ENCODE measurements around the gene SNAPC2. TPM values are rescaled to one million over a fixed set of nuclear protein-coding genes. Genes with fewer than 3 reads are reported as not detected.

SNAPC2 gene
- total RNA-seq, 1 experiment from 2014 or later, result 17.1 TPM

- DNase-seq (ENCODE audit: low spot score), result no peak
Observed at GRCh38 chr19:7965921-7966665, 46.0 kb downstream of the SNAPC2 start.

- no peak for DNase-seq (ENCODE audit: low spot score)
Observed at GRCh38 chr19:7968008-7968795, 48.1 kb downstream of the SNAPC2 start.

- DNase-seq (ENCODE audit: low spot score), result no peak
Observed at GRCh38 chr19:7968796-7969554, 48.8 kb downstream of the SNAPC2 start.

- no peak for DNase-seq (ENCODE audit: low spot score)
Observed at GRCh38 chr19:7969555-7969939, 49.4 kb downstream of the SNAPC2 start.

- DNase-seq (ENCODE audit: low spot score), result peak; percentile 41
Observed at GRCh38 chr19:7970716-7971448, 50.7 kb downstream of the SNAPC2 start.

GRCh38 chr19:7971553-7972520 is 51.7 kb downstream of the SNAPC2 start:
- DNase-seq (ENCODE audit: low spot score), result no peak

Other genes with a start within 250 kb of the SNAPC2 start
- gene MCEMP1, start 243.2 kb upstream of the SNAPC2 start, total RNA-seq (2014; rRNA removed; shearing (Covaris generic)), result not detected in 2 replicates
- gene TRAPPC5, start 239.5 kb upstream of the SNAPC2 start, total RNA-seq (2014; rRNA removed; shearing (Covaris generic)), result 112 and 113 TPM in 2 replicates
- gene FCER2, start 218.2 kb upstream of the SNAPC2 start, total RNA-seq (2014; rRNA removed; shearing (Covaris generic)), result not detected in 2 replicates
- not detected in 2 replicates for gene CLEC4G, start 188.2 kb upstream of the SNAPC2 start, total RNA-seq (2014; rRNA removed; shearing (Covaris generic))
- not detected in 2 replicates for gene CD209, start 172.8 kb upstream of the SNAPC2 start, total RNA-seq (2014; rRNA removed; shearing (Covaris generic))
- gene CLEC4M, start 157.1 kb upstream of the SNAPC2 start, total RNA-seq (2014; rRNA removed; shearing (Covaris generic)), result not detected in 2 replicates
- gene EVI5L, start 90.1 kb upstream of the SNAPC2 start, total RNA-seq (2014; rRNA removed; shearing (Covaris generic)), result 4.0 and 4.4 TPM in 2 replicates
- gene PRR36, start 45.9 kb upstream of the SNAPC2 start, total RNA-seq (2014; rRNA removed; shearing (Covaris generic)), result 0.31 and 1.6 TPM in 2 replicates
- gene LRRC8E, start 31.8 kb upstream of the SNAPC2 start, total RNA-seq (2014; rRNA removed; shearing (Covaris generic)), result 16.6 and 19.8 TPM in 2 replicates
- 28.8 and 30.8 TPM in 2 replicates for gene MAP2K7, start 16.5 kb upstream of the SNAPC2 start, total RNA-seq (2014; rRNA removed; shearing (Covaris generic))
- gene TGFBR3L, start 5.5 kb upstream of the SNAPC2 start, total RNA-seq (2014; rRNA removed; shearing (Covaris generic)), result not detected in 2 replicates
- gene CTXN1, start 5.8 kb downstream of the SNAPC2 start, total RNA-seq (2014; rRNA removed; shearing (Covaris generic)), result 8.6 and 11.8 TPM in 2 replicates
- gene TIMM44, start 23.3 kb downstream of the SNAPC2 start, total RNA-seq (2014; rRNA removed; shearing (Covaris generic)), result 55.5 and 71.6 TPM in 2 replicates
- 42.3 and 50.8 TPM in 2 replicates for gene ELAVL1, start 85.3 kb downstream of the SNAPC2 start, total RNA-seq (2014; rRNA removed; shearing (Covaris generic))
- not detected in 2 replicates for gene CCL25, start 132.4 kb downstream of the SNAPC2 start, total RNA-seq (2014; rRNA removed; shearing (Covaris generic))
- gene FBN3, start 229.3 kb downstream of the SNAPC2 start, total RNA-seq (2014; rRNA removed; shearing (Covaris generic)), result not detected in 2 replicates